Putamen (tissue), 1 donor: Measurements from ENCODE around the gene VGLL4.

ENCODE experiments used
- DNase-seq: peaks from one replicate; pipeline ENCODE4 v3.0.0-alpha.2; 2016; ENCODE audit warnings: low spot score

Gene VGLL4

DNA sequence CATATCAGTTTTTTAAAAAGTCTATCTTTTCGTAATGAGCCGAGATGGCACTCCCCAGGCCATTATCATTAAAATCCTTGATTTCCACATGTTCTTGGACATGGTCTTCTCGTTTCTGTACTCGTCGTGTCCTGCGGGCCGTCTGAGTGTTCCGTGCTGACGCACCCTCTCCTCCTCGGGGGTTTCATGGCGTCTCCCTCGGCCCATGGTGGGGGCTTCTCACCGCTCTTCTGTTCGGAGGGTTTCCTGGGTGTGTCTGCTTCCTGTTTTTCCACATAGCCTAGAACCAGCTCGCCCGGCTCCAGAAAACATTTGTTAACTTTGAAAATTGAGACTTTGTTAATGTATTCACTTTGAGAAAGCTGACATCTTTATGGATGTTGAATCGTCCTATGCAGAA, 92.7 kb downstream of the VGLL4 start:
- DNase-seq = no peak

GRCh38 chr3:11549580-11550140, 94.1 kb downstream of the VGLL4 start:
- DNase-seq = no peak

GRCh38 chr3:11548721-11549131, 95.0 kb downstream of the VGLL4 start:
- DNase-seq = no peak

GRCh38 chr3:11547498-11547897, 96.2 kb downstream of the VGLL4 start:
- DNase-seq = no peak

- DNase-seq = no peak
Observed at GRCh38 chr3:11546657-11547302, 96.9 kb downstream of the VGLL4 start.

GRCh38 chr3:11545186-11545851, 98.4 kb downstream of the VGLL4 start:
- DNase-seq = no peak

- DNase-seq = no peak
Observed at GRCh38 chr3:11544412-11545181, 99.1 kb downstream of the VGLL4 start.

- no peak for DNase-seq
Observed at GRCh38 chr3:11543948-11544387, 99.7 kb downstream of the VGLL4 start.

DNA sequence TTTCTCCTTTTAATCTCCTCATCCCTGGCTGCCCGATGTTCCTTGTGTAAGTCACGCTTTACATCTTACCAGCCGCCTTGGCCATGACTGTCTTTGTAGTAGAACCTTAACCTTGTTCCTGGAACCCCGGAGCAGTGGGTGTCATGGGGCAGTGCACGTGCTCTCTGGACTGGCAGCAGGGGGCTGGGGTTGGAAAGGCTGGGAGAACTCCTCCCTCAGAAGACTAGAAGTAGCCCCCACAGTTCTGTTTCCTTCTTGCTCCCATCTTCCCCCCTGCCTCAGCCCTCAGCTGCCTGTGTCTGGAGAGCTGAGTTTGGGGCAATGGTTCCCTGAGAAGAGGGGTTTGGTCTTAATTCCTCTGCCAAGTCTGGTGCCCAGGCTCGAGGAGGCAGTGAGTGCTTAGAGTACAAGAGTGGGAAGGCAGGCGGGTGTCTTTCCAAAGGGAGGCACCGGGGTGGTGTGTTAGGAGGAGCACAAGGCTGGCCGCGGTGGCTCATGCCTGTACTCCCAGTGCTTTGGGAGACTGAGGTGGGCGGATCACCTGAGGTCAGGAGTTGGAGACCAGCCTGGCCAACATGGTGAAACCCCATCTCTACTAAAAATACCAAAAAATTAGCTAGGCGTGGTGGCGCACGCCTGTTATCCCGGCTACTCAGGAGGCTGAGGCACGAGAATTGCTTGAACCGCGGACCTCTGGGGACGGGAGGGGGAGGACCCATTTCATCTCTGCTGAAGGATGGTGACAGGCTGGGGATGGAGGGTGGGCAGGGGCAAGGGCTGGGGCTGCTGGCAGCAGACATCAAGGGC, 100.4 kb downstream of the VGLL4 start:
- DNase-seq = no peak

GRCh38 chr3:11542551-11542950, 101.2 kb downstream of the VGLL4 start:
- no peak for DNase-seq

GRCh38 chr3:11541321-11542303, 102.1 kb downstream of the VGLL4 start:
- no peak for DNase-seq

- no peak for DNase-seq
Observed at GRCh38 chr3:11539677-11540076, 104.0 kb downstream of the VGLL4 start.

GRCh38 chr3:11539218-11539617, 104.5 kb downstream of the VGLL4 start:
- DNase-seq = no peak

DNA sequence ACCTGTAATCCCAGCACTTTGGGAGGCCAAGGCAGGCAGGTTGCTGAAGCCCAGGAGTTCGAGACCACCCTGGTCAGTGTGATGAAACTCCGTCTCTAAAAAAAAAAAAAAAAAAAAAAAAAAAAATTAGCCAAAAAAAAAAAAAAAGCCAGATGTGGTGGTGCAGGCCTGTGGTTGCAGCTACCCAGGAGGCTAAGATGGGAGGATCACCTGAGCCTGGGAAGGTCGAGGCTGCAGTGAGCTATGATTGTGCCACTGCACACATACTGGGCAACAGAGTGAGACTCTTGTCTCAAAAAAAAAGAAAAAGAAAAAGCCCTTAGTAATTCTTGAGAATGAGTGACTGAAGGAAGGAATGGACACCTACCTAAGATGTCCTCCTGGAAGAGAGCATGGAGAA, 105.1 kb downstream of the VGLL4 start:
- no peak for DNase-seq

GRCh38 chr3:11536936-11537612, 106.6 kb downstream of the VGLL4 start:
- no peak for DNase-seq

DNA sequence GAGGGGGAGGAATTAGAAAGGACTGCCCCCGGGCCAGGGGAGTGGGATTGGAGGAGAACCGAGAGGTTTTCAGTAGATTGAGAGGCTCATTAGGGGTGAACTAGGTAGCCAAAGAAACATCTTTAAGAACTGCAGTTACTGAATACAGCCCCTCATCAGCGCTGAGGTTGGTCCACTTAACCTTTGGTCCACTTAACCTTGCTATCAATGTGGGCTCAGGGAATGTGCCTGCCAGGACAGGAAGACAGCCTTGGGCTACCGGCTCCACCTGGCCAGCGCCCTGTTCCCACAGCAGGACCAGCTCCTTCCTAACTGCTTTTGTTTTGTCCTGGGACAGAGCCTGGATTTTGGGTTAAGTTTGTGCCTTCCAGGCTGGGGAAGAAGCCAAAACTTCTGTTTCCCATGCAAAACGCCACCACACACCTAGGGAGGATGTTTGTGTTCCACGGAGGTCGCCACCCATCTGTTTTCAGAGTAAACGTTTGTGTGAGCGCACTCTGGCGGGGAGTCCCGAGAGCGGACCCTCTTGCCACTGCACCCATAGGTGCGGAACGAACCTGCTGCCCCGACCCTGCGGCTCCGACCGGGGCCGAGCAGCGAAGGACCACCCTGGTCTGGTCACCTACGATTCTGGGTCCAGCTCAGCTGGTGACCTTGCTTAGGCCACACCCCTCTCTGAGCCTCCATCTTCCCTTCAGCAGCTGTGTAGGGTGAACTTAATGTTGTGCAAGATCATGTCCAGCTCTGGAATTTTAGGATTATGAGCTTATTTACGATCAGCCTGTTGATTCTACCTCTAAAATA, 107.4 kb downstream of the VGLL4 start:
- DNase-seq = no peak

GRCh38 chr3:11535243-11535960, 108.3 kb downstream of the VGLL4 start:
- no peak for DNase-seq

GRCh38 chr3:11534793-11535101, 109.0 kb downstream of the VGLL4 start:
- no peak for DNase-seq
